ENCODE data around the gene MRGPRD. TPM values are rescaled to one million over a fixed set of nuclear protein-coding genes. Genes with fewer than 3 reads are reported as not detected.

Gene MRGPRD
- total RNA-seq, 1 donor from 2014 or later = not detected

GRCh38 chr11:68979931-68980775 is 633 bp downstream of the MRGPRD start:
- H3K9me3 Mint-ChIP-seq (ENCODE audit: unreplicated experiment) = no peaks in the 10 kb centered on the region
- H3K36me3 Mint-ChIP-seq (ENCODE audit: low read depth, unreplicated experiment) = no peaks in the 10 kb centered on the region
- peaks cover 4% of the 10 kb centered on the region for H3K4me1 Mint-ChIP-seq (ENCODE audit: unreplicated experiment)
- TF ChIP-seq, protein P1, sequence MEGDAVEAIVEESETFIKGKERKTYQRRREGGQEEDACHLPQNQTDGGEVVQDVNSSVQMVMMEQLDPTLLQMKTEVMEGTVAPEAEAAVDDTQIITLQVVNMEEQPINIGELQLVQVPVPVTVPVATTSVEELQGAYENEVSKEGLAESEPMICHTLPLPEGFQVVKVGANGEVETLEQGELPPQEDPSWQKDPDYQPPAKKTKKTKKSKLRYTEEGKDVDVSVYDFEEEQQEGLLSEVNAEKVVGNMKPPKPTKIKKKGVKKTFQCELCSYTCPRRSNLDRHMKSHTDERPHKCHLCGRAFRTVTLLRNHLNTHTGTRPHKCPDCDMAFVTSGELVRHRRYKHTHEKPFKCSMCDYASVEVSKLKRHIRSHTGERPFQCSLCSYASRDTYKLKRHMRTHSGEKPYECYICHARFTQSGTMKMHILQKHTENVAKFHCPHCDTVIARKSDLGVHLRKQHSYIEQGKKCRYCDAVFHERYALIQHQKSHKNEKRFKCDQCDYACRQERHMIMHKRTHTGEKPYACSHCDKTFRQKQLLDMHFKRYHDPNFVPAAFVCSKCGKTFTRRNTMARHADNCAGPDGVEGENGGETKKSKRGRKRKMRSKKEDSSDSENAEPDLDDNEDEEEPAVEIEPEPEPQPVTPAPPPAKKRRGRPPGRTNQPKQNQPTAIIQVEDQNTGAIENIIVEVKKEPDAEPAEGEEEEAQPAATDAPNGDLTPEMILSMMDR (IDR thresholded peaks at IDR 0.05; ENCODE audit: unreplicated experiment) = no peak
- DNase-seq (ENCODE audit: low spot score) = no peak
- no peaks in the 10 kb centered on the region for H3K27me3 Mint-ChIP-seq (ENCODE audit: unreplicated experiment)
- no peak overlapping the region for H3K4me3 Mint-ChIP-seq (ENCODE audit: unreplicated experiment)
- H3K27ac Mint-ChIP-seq (ENCODE audit: unreplicated experiment) = no peak overlapping the region

- H3K36me3 Mint-ChIP-seq (ENCODE audit: low read depth, unreplicated experiment) = no peaks in the 10 kb centered on the region
- TF ChIP-seq, protein P1 (IDR thresholded peaks at IDR 0.05; ENCODE audit: unreplicated experiment) = no peak
- H3K9me3 Mint-ChIP-seq (ENCODE audit: unreplicated experiment) = no peaks in the 10 kb centered on the region
- H3K27me3 Mint-ChIP-seq (ENCODE audit: unreplicated experiment) = no peaks in the 10 kb centered on the region
- peaks cover 4% of the 10 kb centered on the region for H3K4me1 Mint-ChIP-seq (ENCODE audit: unreplicated experiment)
- no peak overlapping the region for H3K4me3 Mint-ChIP-seq (ENCODE audit: unreplicated experiment)
- no peak for DNase-seq (ENCODE audit: low spot score)
- H3K27ac Mint-ChIP-seq (ENCODE audit: unreplicated experiment) = no peak overlapping the region
These were observed 1.7 kb downstream of the MRGPRD start for GRCh38 chr11:68978931-68979594.

- no peaks in the 10 kb centered on the region for H3K9me3 Mint-ChIP-seq (ENCODE audit: unreplicated experiment)
- TF ChIP-seq, protein P1 (IDR thresholded peaks at IDR 0.05; ENCODE audit: unreplicated experiment) = no peak
- H3K4me3 Mint-ChIP-seq (ENCODE audit: unreplicated experiment) = no peak overlapping the region
- DNase-seq (ENCODE audit: low spot score) = no peak
- no peak overlapping the region for H3K27ac Mint-ChIP-seq (ENCODE audit: unreplicated experiment)
- H3K4me1 Mint-ChIP-seq (ENCODE audit: unreplicated experiment) = peaks cover 4% of the 10 kb centered on the region
- no peaks in the 10 kb centered on the region for H3K27me3 Mint-ChIP-seq (ENCODE audit: unreplicated experiment)
- H3K36me3 Mint-ChIP-seq (ENCODE audit: low read depth, unreplicated experiment) = no peaks in the 10 kb centered on the region
These were observed 2.2 kb downstream of the MRGPRD start for GRCh38 chr11:68978626-68978930.

DNA sequence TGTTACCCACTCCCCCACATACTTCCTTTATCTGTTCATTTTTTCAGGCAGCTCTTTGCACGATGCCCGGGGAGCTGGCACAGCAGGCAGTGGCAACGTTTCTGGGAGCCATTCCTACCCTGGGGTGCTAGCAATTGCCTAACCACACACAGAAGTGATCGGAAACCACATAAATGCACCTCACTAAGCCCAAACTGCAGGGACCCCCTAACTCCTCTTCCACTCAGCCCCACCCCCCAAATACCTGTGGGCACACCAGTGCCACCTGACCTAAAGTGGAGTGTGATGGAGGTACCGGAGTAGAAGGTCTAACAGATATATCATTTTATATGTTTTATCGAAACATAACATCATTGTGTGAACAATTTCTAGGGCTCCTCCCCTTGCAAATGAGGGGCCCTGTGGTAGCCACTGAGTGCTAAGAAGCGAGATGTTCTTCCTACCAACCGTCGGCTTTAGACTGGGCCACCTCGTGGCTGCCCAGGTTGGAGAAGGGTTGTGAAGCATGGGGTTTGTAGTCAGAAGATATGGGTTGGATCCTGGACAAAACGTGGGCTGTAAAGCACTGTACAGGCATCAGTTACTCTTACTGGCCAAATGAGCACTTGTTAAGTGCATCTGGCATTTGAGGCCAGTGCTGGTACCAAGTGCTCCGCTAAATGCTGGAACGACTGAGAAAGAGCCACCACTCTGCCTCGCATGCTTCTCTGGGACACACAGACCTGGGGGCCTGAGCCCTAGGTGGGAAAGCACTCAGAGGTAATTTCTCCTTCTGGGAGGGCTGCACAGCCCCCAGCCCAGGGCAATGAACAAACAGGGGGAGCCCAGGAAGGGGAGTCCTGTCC is 2.8 kb downstream of the MRGPRD start:
- no peak overlapping the region for H3K27ac Mint-ChIP-seq (ENCODE audit: unreplicated experiment)
- no peaks in the 10 kb centered on the region for H3K27me3 Mint-ChIP-seq (ENCODE audit: unreplicated experiment)
- no peak for DNase-seq (ENCODE audit: low spot score)
- H3K36me3 Mint-ChIP-seq (ENCODE audit: low read depth, unreplicated experiment) = no peaks in the 10 kb centered on the region
- no peaks in the 10 kb centered on the region for H3K9me3 Mint-ChIP-seq (ENCODE audit: unreplicated experiment)
- H3K4me1 Mint-ChIP-seq (ENCODE audit: unreplicated experiment) = peaks cover 4% of the 10 kb centered on the region
- TF ChIP-seq, protein P1 (IDR thresholded peaks at IDR 0.05; ENCODE audit: unreplicated experiment) = no peak
- H3K4me3 Mint-ChIP-seq (ENCODE audit: unreplicated experiment) = no peak overlapping the region
